Measurements from ENCODE around the gene SASS6.

- TF ChIP-seq CTCF (IDR thresholded peaks at IDR 0.05) (no peak), POLR2A (IDR thresholded peaks at IDR 0.05) (no peak), EP300 (IDR thresholded peaks at IDR 0.05) (no peak)
These were observed 12.4 kb upstream of the SASS6 start for GRCh38 chr1:100145116-100145515.

All from stomach (tissue), 4 donors.